ENCODE data around the gene EMC10.

- TF ChIP-seq CTCF (IDR thresholded peaks at IDR 0.05), result no peak
- no peak for TF ChIP-seq POLR2A (IDR thresholded peaks at IDR 0.05)
These were observed 18.1 kb downstream of the EMC10 start for GRCh38 chr19:50494186-50495019.

Data from adrenal gland (tissue), 5 donors.